A549 treated with AZD9567 at 1 μM for 4 hours (cell line): ENCODE measurements around the gene COA4. TPM values are rescaled to one million over a fixed set of nuclear protein-coding genes. Genes with fewer than 3 reads are reported as not detected.

ENCODE experiments used
- total RNA-seq: library from RNA; stranded (reverse); fragments of 200-300 nt; extraction: Qiagen RNA extraction; gene quantifications from 5 replicates; pipeline ENCODE4 v1.2.3, GENCODE V29; 2022; ENCODE audit not compliant: insufficient read depth

Gene COA4
- 112 to 136 TPM (median 130 TPM) in 5 replicates for total RNA-seq

GRCh38 chr11:73876424-73877310 is at the start of gene COA4, which contains the start of gene PAAF1:
TSS of gene COA4 (minus strand) at chr11:73876846. CDS start at chr11:73873378, 3,468 bp downstream.
TSS of gene PAAF1 (plus strand) at chr11:73876999. CDS start at chr11:73877022, 23 bp downstream.

Other genes starting within 250 kb of the COA4 start
- 0.62 to 1.2 TPM (median 0.88 TPM) in 4 of 5 replicates, not detected in the other for gene PLEKHB1, start 230.3 kb downstream of the COA4 start, total RNA-seq
- gene RAB6A, start 115.8 kb downstream of the COA4 start, total RNA-seq, result 51.9 to 68.8 TPM (median 63.6 TPM) in 5 replicates
- gene MRPL48, start 89.0 kb downstream of the COA4 start, total RNA-seq, result 48.4 to 60.2 TPM (median 49.3 TPM) in 5 replicates
- gene PAAF1, start 153 bp upstream of the COA4 start, total RNA-seq, result 11.7 to 14.7 TPM (median 12.2 TPM) in 5 replicates
- 0.41 to 0.60 TPM (median 0.46 TPM) in 4 of 5 replicates, not detected in the other for gene DNAJB13, start 74.2 kb upstream of the COA4 start, total RNA-seq
- gene UCP2, start 106.0 kb upstream of the COA4 start, total RNA-seq, result 79.0 to 90.5 TPM (median 85.6 TPM) in 5 replicates
- gene UCP3, start 132.2 kb upstream of the COA4 start, total RNA-seq, result 0.75 to 2.1 TPM (median 1.3 TPM) in 5 replicates